NCI-H187 treated with DMSO at 0.1 percent for 48 hours (cell line): ENCODE data around the gene SCGB3A2.

Experiments used
- DNase-seq: peaks from one replicate; lab custom pipeline; 2025; lab: John Stamatoyannopoulos, UW

Gene SCGB3A2

GRCh38 chr5:147904110-147904509, 25.6 kb downstream of the SCGB3A2 start:
- no peak for DNase-seq

- no peak for DNase-seq
These were observed 28.0 kb downstream of the SCGB3A2 start, which contains the start of gene C5orf46 for GRCh38 chr5:147906326-147907095. TSS of gene C5orf46 (minus strand) at chr5:147906538. CDS start at chr5:147906501, 37 bp downstream.

GRCh38 chr5:147911427-147911826, 32.9 kb downstream of the SCGB3A2 start:
- DNase-seq: no peak

GRCh38 chr5:147912011-147912410, 33.5 kb downstream of the SCGB3A2 start:
- DNase-seq: no peak

- no peak for DNase-seq
These were observed 35.3 kb downstream of the SCGB3A2 start for GRCh38 chr5:147913786-147914185.

- DNase-seq: no peak
These were observed 39.7 kb downstream of the SCGB3A2 start for GRCh38 chr5:147918101-147918685.

- no peak for DNase-seq
These were observed 40.4 kb downstream of the SCGB3A2 start for GRCh38 chr5:147918899-147919298.

GRCh38 chr5:147920420-147921030, 42.0 kb downstream of the SCGB3A2 start:
- DNase-seq: no peak

- DNase-seq: no peak
These were observed 42.6 kb downstream of the SCGB3A2 start for GRCh38 chr5:147921136-147921535.

- DNase-seq: no peak
These were observed 46.5 kb downstream of the SCGB3A2 start for GRCh38 chr5:147925020-147925419.

- DNase-seq: no peak
These were observed 49.4 kb downstream of the SCGB3A2 start for GRCh38 chr5:147927901-147928300.

- DNase-seq: no peak
These were observed 52.3 kb downstream of the SCGB3A2 start for GRCh38 chr5:147930769-147931168.
